GM18861 (cell line): ENCODE data around the gene ASIC5.

Experiments
- ATAC-seq: cut with Tn5 transposase; IDR thresholded peaks from one replicate; pipeline ENCODE4 v1.9.1; 2021; ENCODE audit not compliant: unreplicated experiment

ASIC5 gene

GRCh38 chr4:155883895-155884294 is 17.8 kb upstream of the ASIC5 start:
- ATAC-seq = no peak

GRCh38 chr4:155881555-155881954 is 15.5 kb upstream of the ASIC5 start:
- ATAC-seq = no peak

- ATAC-seq = no peak
Measured at GRCh38 chr4:155879767-155880166, 13.7 kb upstream of the ASIC5 start.

GRCh38 chr4:155878611-155879010 is 12.5 kb upstream of the ASIC5 start:
- ATAC-seq = no peak

GRCh38 chr4:155877971-155878370 is 11.9 kb upstream of the ASIC5 start:
- no peak for ATAC-seq

GRCh38 chr4:155875878-155876277 is 9.8 kb upstream of the ASIC5 start:
- ATAC-seq = no peak

GRCh38 chr4:155855897-155856296 is 10.2 kb downstream of the ASIC5 start:
- no peak for ATAC-seq

- ATAC-seq = no peak
Measured at GRCh38 chr4:155854582-155855226, 11.4 kb downstream of the ASIC5 start.

GRCh38 chr4:155853189-155853588 is 12.9 kb downstream of the ASIC5 start:
- ATAC-seq = no peak

- ATAC-seq = no peak
Measured at GRCh38 chr4:155849042-155849441, 17.0 kb downstream of the ASIC5 start.

- ATAC-seq = no peak
Measured at GRCh38 chr4:155846929-155847328, 19.1 kb downstream of the ASIC5 start.

- ATAC-seq = no peak
Measured at GRCh38 chr4:155842080-155842479, 24.0 kb downstream of the ASIC5 start.

GRCh38 chr4:155837203-155837796 is 28.8 kb downstream of the ASIC5 start:
- ATAC-seq = peak; percentile 54

GRCh38 chr4:155832664-155833063 is 33.4 kb downstream of the ASIC5 start:
- no peak for ATAC-seq

GRCh38 chr4:155828628-155829027 is 37.4 kb downstream of the ASIC5 start:
- no peak for ATAC-seq

- ATAC-seq = peak; percentile 62
Measured at GRCh38 chr4:155822572-155822971, 43.5 kb downstream of the ASIC5 start.

- no peak for ATAC-seq
Measured at GRCh38 chr4:155820887-155821518, 45.1 kb downstream of the ASIC5 start.

- ATAC-seq = no peak
Measured at GRCh38 chr4:155819066-155819465, 47.0 kb downstream of the ASIC5 start.

GRCh38 chr4:155818639-155819038 is 47.4 kb downstream of the ASIC5 start:
- ATAC-seq = no peak

- no peak for ATAC-seq
Measured at GRCh38 chr4:155811083-155811482, 55.0 kb downstream of the ASIC5 start.

GRCh38 chr4:155809835-155810234 is 56.2 kb downstream of the ASIC5 start:
- peak; percentile 99 for ATAC-seq

- ATAC-seq = no peak
Measured at GRCh38 chr4:155807021-155807420, 59.1 kb downstream of the ASIC5 start.
